ENCODE results near the gene DNAAF5.

The DNAAF5 gene

DNA sequence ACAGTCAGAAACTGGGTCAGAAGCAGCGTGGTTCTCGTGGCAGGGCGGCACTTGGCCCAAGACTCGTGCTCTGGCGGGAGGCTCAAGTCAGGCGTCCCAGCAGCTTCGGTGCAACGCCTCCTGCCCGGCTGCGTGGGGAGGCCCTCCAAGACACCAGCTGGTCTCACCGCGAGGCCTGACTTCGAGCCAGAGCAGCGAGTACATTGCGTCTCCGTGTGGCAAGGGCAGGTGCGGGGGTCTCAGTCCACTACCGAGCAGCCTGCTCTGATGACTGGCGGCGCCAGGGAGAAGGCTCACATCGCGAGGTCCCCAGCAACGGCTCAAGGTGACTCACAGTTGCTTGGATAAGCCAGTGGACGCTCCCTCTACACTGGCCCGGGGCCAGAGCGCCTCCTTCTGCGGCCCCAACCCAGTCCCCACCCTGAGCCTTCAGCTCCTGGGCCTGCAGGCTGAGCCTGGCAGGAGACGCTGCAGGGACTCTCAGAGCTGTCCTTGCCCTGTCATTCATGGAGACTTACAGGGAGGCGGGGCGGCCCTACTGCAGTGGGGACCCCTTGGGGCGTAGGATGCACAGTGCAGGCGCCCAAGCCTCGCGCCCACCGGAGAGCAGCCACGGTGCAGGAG is 42.5 kb downstream of the DNAAF5 start:
- DNase-seq (ENCODE audit: low read depth in 2 of 2), result no peak

DNA sequence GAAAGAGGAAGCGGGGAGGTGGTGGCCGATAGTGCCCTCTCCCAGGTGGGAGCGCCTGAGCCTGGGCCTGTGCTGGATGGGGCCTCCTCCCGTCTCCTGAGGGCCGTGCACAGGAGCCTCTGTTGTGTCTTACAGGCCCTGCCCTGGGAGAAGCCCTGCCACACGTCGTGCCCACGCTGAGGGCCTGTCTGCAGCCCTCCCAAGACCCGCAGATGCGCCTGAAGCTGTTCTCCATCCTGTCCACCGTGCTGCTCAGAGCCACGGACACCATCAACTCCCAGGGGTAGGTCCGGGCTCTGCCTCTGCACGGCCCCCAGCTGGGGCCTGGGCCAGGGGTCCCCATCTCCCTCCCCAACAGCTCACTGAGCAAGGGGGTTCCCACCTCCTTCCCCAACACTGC is 43.8 kb downstream of the DNAAF5 start:
- DNase-seq (ENCODE audit: low read depth in 2 of 2), result no peak

DNA sequence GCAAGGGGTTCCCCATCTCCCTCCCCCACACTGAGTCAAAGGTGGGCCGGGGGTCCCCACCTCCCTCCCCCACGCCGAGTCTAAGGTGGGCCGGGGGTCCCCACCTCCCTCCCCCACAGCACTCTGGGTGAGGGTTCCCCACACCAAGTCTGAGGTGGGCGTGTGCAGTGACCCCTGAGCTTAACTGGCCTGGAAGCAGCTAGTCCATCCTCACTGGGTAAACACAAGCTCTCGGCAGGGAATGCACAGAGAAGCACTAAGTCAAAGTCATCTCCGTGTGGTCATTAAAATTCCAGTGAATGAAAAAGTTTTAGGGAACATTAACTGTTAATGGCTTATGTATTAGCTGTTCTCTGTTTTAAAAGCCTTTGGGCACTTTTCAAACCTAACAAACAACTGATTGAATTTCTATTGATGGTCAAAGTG is 44.3 kb downstream of the DNAAF5 start:
- no peak for DNase-seq (ENCODE audit: low read depth in 2 of 2)

DNA sequence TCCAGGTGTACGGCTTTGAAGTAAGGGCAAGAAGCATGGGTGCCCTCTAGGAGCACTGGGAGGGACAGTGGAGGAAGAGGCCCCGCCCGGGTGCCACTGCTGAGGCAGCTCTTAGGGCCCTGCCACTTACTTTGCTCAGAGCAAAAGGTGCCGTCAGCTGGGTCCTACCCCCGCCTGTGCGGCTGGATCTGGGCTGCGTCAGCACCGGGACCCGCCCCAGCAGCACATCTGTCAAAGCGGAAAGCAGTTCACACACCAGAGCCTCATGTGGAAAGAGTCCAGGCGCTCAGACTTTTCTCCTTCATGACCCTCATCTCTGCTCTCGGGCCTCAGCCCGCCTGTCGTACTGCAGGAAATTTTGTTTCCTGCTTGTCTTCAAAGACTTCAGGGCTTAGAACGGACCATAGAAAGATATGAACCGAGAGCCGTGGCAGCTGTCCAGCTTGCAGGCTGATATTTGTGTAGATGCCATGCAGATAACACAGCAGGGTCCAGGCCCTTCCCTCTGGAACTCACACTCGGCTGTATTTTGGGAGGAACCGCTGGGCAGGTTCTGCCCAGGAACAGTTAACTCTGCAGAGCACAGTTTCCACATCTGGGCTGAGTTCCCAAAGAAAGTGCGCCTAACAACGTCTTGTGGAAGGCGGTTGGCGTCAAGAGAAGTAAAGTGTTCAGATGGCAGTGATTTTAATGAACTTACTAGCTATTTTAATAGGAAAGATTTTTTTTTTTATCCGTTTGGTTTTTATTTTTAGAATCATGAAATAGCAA is 44.9 kb downstream of the DNAAF5 start:
- DNase-seq (ENCODE audit: low read depth in 2 of 2), result no peak

DNA sequence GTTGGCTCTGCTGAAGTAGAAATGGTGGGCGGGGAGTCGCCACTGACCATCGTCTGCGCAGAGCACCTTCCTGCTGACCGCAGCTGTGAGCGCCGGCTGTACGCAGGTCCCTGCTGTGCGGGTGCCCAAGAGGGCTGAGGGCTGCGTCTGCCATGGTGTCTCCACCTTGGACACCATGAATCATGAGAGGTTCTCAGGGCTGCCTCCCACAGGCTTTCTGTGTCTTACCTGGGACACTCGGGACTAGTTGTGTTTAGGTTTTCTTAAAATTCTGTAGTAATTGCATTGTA is 45.5 kb downstream of the DNAAF5 start:
- no peak for DNase-seq (ENCODE audit: low read depth in 2 of 2)

DNA sequence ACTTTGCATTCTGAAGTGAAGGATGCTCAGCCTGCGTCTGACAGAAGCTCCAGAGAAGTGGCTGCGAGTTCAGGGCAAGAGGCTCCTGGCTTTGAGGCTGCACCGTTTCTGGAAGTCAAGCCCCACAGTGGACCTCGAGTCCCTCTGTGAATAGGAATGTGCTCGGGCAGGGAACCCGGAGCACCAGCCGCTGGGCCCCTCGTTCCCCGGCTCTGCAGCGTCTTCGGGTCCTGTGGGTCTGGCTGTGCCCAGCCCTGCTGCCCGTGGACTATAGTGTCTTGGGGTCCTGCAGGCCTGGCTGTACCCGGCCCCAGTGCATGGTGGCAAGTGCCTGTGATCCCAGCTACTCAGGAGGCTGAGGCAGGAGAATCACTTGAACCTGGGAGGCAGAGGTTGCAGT is 45.9 kb downstream of the DNAAF5 start:
- DNase-seq (ENCODE audit: low read depth in 2 of 2), result no peak

DNA sequence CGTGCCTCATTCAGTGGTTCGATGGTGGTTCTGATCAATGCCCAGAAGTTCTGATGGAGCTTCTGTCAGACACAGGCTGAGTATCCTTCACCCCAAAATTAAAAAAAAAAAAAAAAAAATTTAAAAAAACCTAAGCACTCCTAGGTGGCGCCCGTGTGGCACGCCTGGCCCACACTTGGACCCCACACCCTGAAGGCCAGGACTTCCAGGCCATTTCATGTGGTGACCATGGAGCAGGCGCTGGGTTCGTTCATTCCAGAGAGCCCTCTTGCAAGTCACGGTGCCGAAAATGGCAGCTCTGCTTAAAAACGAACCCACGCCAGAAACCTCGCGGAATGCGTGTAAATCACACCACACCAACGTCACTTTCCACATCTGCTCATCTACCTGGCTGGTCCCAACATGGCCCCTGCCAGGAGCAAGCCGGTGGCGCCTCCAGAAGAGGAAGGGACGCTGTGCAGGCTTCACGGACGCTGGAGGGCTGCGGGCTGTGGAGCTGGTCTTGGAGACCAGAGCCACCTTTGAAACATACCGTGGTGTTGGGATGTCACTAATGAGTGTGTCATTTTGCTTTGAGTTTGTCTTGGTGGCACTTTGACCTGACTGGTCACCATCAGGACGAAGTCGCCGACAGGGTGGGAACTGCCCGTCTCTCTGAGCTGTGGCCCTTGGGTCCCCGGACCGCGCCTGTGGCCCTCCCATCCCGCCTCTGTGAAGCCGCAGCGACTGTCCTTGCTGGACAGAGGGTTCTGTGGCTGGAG is 46.5 kb downstream of the DNAAF5 start:
- no peak for DNase-seq (ENCODE audit: low read depth in 2 of 2)

DNA sequence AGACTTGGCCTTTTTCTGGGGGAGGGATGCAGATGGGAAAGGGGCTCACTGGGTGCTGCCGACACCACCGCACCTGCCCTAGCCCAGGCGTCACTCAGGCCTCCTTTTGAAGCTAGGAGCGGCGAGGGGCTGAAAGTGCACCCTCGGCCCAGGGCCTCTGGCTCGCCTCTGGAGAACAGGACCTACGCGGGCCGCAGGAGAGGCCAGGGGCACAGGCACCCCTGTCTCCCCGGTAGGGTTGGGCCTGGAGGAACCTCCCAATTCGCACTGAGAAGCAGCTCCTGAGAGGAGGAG is 47.1 kb downstream of the DNAAF5 start:
- no peak for DNase-seq (ENCODE audit: low read depth in 2 of 2)

DNA sequence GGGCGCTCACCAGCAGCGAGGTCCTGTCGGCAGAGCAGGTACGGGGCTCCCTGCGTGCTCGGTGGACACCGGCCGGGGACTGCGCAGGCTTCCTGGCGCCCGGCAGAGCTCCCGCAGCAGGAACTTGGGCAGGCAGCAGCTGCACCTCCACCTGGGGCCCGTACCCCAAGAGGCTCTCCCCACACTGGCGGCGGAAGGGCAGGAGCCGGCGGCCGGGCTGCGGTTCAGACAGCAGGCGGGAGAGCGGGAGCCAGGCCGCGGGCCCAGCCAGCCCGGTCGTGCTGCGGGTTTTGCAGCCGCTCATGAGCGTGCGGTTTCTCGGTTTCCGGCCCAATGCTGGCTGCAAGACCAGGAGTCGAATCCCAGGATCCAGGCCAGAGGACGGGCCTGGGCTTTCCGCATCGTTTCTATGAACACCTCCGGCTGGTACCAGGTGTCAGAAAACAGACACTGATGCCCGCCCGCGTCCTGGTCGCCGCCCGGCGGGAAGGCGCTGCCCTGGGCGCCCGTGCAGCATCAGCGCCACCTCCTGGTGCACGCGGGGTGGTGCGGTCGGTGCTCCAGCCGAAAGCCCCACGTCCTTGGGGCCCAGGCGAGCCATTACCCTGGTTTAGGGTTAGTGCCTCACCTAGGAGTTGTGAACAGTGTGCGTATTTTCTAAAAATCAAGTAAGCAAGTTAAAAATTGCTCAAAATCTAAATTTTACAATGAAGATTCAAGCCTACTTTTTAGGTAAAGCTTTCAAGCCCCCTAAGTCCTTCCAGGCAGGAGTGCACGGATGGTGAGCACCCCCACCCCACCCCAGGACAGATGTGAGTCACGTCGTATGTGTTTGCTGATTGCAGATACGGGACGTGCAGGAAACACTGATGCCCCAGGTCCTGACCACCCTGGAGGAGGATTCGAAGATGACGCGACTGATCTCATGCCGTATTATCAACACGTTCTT is 47.9 kb downstream of the DNAAF5 start:
- peak in 1 of 2 donors; percentile 37 for DNase-seq (ENCODE audit: low read depth in 2 of 2)

DNA sequence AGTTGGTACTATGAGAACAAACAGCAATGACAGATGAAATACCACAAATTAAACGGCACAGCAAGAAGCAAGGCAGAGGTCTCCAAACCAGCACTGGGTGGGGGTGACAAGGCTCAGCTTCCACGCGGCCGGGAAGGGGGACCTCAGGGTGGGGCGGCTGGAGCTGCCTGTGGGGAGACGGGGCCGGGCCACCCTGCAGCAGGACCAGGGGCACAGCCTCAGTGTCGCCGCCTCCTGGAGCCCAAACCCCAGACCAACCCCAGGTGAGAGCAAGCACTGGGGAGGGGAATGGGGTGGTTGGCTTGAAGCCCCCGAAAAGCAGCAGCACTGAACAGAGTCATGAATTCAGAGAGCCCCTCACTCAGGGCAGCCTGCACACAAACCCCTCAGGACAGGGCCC is 49.9 kb downstream of the DNAAF5 start:
- no peak for DNase-seq (ENCODE audit: low read depth in 2 of 2)

DNA sequence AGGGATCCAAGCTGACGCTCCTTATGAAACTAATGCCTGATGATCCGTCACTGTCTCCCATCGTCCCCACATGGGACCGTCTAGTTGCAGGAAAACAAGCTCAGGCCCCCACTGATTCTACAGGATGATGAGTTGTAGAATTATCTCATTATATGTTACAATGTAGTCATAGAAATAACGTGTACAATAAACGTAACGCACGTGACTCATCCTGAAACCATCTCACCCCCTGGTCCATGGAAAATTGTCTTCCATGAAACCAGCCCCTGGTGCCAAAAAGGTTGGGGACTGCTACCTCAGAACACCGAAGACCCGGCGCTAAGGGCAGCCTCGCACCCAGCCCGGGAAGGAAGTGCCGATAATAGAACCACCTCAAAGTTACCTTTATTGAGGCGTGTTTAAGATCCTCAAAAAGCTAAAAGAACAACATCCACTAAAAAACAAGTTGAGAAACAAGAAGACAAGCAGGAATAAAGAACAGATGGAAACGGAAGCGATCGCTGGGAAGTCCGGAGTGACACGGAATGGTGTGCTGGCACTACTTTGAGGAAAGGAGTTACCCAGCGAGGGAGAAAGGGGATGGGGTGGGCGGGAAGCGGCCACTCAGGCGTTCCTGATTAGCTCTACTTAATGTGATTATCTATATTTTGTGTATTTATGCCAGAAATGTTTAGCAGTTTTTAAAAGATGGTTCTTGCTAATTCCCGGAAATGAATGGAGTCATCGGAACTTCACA is 50.7 kb downstream of the DNAAF5 start:
- no peak for DNase-seq (ENCODE audit: low read depth in 2 of 2)

DNA sequence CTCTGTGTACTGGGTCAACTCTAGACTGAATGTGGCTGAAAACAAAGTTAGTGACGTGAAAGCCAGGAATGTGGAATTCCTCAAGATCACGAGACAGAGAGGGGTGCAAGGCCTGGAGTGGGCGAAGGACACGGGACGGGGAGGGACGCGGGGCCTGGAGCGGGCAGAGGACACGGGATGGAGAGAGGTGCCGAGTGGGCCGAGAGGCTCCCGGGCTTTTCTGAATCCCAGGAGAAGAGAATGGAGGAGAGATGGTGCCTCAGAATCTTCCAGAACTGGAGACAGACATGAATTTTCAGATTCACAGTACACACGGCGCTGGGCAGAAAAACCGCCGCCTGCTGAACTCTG is 51.2 kb downstream of the DNAAF5 start:
- no peak for DNase-seq (ENCODE audit: low read depth in 2 of 2)

DNA sequence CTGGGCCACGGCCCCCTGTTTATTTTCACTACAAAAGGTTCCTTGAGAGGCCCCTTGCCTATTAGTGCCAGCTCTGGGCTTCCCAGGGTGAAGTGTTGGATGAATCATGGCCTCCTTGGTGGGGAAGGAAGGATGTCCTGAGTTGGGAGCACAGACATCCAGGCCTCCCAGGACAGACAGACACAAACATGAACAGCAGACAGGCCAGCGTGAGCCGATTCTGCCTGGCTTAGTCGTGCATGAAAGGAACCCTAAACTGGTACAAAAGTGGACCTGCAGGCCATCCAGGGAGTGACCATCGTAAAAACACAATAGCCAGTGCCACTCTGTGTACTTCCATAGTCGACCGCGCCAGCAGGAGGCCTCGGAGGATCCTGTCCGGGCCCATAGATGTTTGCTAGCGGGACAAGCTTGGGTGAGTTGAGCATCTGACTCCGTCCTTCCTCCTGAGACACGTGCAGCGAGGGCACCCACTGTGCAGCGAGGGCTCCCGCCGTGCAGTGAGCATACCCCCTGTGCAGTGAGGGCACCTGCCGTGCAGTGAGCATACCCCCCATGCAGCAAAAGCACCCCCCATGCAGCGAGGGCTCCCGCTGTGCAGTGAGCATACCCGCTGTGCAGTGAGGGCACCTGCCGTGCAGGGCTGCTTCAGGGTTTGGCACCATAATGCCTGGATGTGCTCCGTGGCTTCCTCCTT is 51.9 kb downstream of the DNAAF5 start:
- DNase-seq (ENCODE audit: low read depth in 2 of 2), result no peak

DNA sequence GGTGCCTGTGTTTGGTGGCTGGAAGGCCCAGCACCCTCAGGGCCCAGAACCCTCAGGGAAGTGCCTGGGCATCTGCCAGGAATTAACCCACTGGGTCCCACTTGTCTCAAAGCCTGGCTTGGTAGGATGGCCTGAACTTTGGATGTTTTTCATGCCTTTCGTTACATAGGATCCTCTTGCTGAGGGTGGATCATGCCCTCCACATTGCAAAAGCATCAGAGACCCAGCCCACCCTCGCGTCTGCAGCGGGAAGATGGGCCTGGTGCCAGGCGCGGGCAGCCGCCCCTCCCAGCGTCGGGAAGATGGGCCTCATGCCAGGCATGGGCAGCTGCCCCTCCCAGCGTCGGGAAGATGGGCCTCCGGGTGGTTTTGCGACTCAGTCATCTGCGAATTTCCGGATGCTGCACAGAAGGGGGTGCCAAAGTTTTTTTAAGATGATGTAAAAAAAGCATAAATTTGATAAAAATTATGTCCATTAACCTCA is 52.5 kb downstream of the DNAAF5 start:
- no peak for DNase-seq (ENCODE audit: low read depth in 2 of 2)

DNA sequence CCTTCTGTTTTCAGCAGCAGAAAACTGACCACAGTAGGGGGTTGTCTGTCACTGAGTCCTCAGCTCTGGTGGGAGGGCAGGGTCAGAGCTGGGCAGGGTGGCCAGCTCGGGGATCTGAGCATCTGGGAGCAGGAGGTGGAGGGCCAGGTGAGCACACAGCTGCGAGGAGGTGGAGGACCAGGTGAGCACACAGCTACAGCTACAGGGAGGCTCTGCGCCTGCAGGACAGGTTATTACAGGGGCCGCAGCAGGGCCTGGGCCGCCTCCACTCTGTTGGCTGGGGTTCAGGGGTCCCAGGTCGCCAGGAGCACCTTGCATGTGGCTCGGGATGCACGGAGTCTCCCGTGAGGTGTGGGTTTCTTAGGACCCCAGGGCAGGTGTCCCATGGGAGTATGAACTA is 53.0 kb downstream of the DNAAF5 start:
- DNase-seq (ENCODE audit: low read depth in 2 of 2), result no peak

DNA sequence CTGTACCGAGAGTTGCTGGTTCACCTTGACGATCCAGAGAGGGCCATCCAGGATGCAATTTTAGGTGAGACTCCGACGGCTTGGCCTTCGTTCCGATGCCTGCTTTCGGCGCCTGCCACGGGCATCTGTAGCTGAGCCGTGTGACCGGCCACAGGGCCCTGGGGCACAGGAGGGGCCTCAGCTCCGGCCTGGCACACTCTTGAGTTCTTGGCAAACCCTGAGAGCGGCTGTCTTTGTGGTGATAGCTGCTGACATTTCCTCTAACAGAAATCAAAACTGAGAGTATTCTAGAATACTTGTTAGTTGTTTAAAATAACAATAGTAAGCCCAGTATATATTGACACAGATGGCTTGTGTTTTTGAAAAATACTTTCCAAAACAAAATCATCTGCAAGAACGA is 53.6 kb downstream of the DNAAF5 start:
- DNase-seq (ENCODE audit: low read depth in 2 of 2), result no peak

DNA sequence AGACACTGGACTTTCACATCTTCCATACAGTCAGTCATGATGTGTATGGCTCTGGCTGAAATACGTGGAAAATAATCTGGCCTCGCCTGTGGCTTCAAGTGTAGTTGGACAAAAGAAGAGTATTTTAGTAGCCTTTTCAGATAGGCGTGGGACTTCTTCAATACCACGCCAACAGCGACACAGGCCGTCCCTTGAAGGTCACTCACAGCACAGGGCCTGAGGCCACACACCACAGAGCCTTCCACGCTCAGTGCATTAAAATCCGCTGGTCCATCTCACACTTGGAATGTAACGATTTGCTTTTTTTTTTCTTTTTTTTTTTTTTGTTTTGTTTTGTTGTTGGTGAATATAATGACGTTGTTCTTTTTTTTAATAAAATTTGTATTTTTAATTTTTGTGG is 54.0 kb downstream of the DNAAF5 start:
- DNase-seq (ENCODE audit: low read depth in 2 of 2), result no peak

DNA sequence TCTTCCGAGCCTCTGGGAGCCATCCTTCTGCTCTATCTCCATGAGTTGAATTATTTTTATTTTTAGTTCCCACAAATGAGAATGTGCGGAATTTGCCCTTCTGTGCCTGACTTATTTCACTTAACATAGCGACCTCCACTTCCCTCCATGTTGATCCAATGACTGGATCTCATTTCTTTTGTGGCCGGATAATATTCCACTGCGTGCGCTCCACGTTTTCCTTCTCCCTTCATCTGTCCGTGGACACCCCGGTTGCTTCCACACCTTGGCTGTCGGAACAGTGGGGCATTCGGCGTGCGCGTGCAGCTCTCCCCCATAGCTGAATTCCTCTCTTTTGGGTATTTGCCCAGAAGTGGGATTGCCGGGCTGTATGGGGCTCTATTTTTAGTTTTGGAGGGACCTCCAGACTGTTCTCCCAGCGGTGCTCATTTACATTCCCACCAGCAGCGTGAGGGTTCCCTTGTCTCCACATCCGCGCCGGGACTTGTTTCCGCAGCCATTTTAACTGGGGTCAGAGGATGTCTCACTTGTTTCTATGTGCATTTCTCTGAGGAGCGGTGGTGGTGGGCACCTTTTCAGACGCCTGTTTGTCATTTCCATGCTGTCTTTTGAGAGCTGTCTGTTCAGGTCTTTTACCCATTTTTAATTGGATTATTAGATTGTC is 54.8 kb downstream of the DNAAF5 start:
- DNase-seq (ENCODE audit: low read depth in 2 of 2), result no peak

DNA sequence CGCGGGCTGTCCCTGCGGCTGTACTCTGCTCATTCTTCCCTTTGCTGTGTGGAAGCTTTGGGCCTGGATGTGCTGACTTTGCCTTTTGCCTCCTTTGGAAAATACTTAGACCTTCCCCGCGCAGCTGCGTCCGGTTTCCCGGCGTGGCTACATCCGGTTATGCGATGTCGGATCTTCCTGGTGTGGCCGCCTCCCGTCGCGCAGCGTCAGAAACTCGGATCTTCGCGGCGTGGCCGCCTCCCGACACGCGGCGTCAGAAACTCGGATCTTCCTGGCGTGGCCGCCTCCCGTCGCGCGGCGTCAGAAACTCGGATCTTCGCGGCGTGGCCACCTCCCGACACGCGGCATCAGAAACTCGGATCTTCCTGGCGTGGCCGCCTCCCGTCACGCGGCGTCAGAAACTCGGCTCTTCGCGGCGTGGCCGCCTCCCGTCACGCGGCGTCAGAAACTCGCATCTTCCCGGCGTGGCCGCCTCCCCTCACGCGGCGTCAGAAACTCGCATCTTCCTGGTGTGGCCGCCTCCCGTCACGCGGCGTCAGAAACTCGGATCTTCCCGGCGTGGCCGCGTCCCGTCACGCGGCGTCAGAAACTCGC is 55.5 kb downstream of the DNAAF5 start:
- no peak for DNase-seq (ENCODE audit: low read depth in 2 of 2)
